ENCODE data around the gene NFYC.

Gene NFYC

GRCh38 chr1:40740997-40741736, 49.7 kb downstream of the NFYC start:
- no peak overlapping the region for H3K27ac ChIP-seq (ENCODE audit: low read length)
- H3K36me3 ChIP-seq (ENCODE audit: insufficient read depth, low read length) = peaks cover 58% of the 10 kb centered on the region
- no peak overlapping the region for H3K4me2 ChIP-seq (ENCODE audit: insufficient read depth, low read length)
- no peak overlapping the region for H3K9ac ChIP-seq (ENCODE audit: low read depth, low read length)
- H3K9me3 ChIP-seq (ENCODE audit: insufficient read depth, low read length, severe bottlenecking) = no peaks in the 10 kb centered on the region
- no peak for TF ChIP-seq EZH2 (IDR thresholded peaks at IDR 0.05; ENCODE audit: borderline replicate concordance, low read depth, low read length, severe bottlenecking)
- TF ChIP-seq CTCF (IDR thresholded peaks at IDR 0.05; ENCODE audit: borderline replicate concordance, extremely low read depth, low read length, poor library complexity, severe bottlenecking) = no peak
- peaks cover 6% of the 10 kb centered on the region; the same call in 1 of the 2 replicates for H4K20me1 ChIP-seq (ENCODE audit: insufficient read depth, low read length)
- DNase-seq = no peak
- H3K27me3 ChIP-seq (ENCODE audit: insufficient read depth, low read length, poor library complexity) = no peaks in the 10 kb centered on the region
- H3K4me1 ChIP-seq (ENCODE audit: insufficient read depth, low read length) = peaks cover 3% of the 10 kb centered on the region; the same call in 1 of the 2 replicates
- H3K79me2 ChIP-seq (ENCODE audit: insufficient read depth, low read length) = peaks cover 35% of the 10 kb centered on the region
- ATAC-seq (ENCODE audit: insufficient read depth, low read depth) = no peak
- no peak overlapping the region for H3K4me3 ChIP-seq (ENCODE audit: low read depth in 1 of 2, low read length in 2 of 2)
- H2AFZ ChIP-seq (ENCODE audit: low read depth, low read length) = no peak overlapping the region

GRCh38 chr1:40742363-40743061, 51.0 kb downstream of the NFYC start:
- ATAC-seq (ENCODE audit: insufficient read depth, low read depth) = no peak
- no peak overlapping the region for H3K4me3 ChIP-seq (ENCODE audit: low read depth in 1 of 2, low read length in 2 of 2)
- DNase-seq = no peak
- H3K4me1 ChIP-seq (ENCODE audit: insufficient read depth, low read length) = peaks cover 3% of the 10 kb centered on the region; the same call in 1 of the 2 replicates
- H3K4me2 ChIP-seq (ENCODE audit: insufficient read depth, low read length) = no peak overlapping the region
- H3K27me3 ChIP-seq (ENCODE audit: insufficient read depth, low read length, poor library complexity) = no peaks in the 10 kb centered on the region
- H3K36me3 ChIP-seq (ENCODE audit: insufficient read depth, low read length) = peaks cover 67% of the 10 kb centered on the region
- H4K20me1 ChIP-seq (ENCODE audit: insufficient read depth, low read length) = peaks cover 3% of the 10 kb centered on the region; the same call in 1 of the 2 replicates
- no peak overlapping the region for H3K9ac ChIP-seq (ENCODE audit: low read depth, low read length)
- no peak overlapping the region for H3K27ac ChIP-seq (ENCODE audit: low read length)
- no peak for TF ChIP-seq EZH2 (IDR thresholded peaks at IDR 0.05; ENCODE audit: borderline replicate concordance, low read depth, low read length, severe bottlenecking)
- TF ChIP-seq CTCF (IDR thresholded peaks at IDR 0.05; ENCODE audit: borderline replicate concordance, extremely low read depth, low read length, poor library complexity, severe bottlenecking) = no peak
- no peak overlapping the region for H2AFZ ChIP-seq (ENCODE audit: low read depth, low read length)
- H3K79me2 ChIP-seq (ENCODE audit: insufficient read depth, low read length) = peaks cover 27% of the 10 kb centered on the region; the same call in 1 of the 2 replicates
- no peaks in the 10 kb centered on the region for H3K9me3 ChIP-seq (ENCODE audit: insufficient read depth, low read length, severe bottlenecking)

- peaks cover 75% of the 10 kb centered on the region for H3K36me3 ChIP-seq (ENCODE audit: insufficient read depth, low read length)
Measured at GRCh38 chr1:40743452-40743851, 51.9 kb downstream of the NFYC start.

More at GRCh38 chr1:40743452-40743851, 51.9 kb downstream of the NFYC start:
- no peaks in the 10 kb centered on the region for H3K9me3 ChIP-seq (ENCODE audit: insufficient read depth, low read length, severe bottlenecking)
- no peak overlapping the region for H2AFZ ChIP-seq (ENCODE audit: low read depth, low read length)
- DNase-seq (no peak), ATAC-seq (ENCODE audit: insufficient read depth, low read depth) (no peak)
- no peak overlapping the region for H3K27ac ChIP-seq (ENCODE audit: low read length)
- TF ChIP-seq CTCF (IDR thresholded peaks at IDR 0.05; ENCODE audit: borderline replicate concordance, extremely low read depth, low read length, poor library complexity, severe bottlenecking) (no peak), EZH2 (IDR thresholded peaks at IDR 0.05; ENCODE audit: borderline replicate concordance, low read depth, low read length, severe bottlenecking) (no peak)
- H3K79me2 ChIP-seq (ENCODE audit: insufficient read depth, low read length) = peaks cover 25% of the 10 kb centered on the region; the same call in 1 of the 2 replicates
- no peak overlapping the region for H3K4me3 ChIP-seq (ENCODE audit: low read depth in 1 of 2, low read length in 2 of 2)
- no peaks in the 10 kb centered on the region for H3K27me3 ChIP-seq (ENCODE audit: insufficient read depth, low read length, poor library complexity)
- peaks cover 3% of the 10 kb centered on the region; the same call in 1 of the 2 replicates for H3K4me1 ChIP-seq (ENCODE audit: insufficient read depth, low read length)
- peaks cover 3% of the 10 kb centered on the region; the same call in 1 of the 2 replicates for H4K20me1 ChIP-seq (ENCODE audit: insufficient read depth, low read length)
- no peak overlapping the region for H3K9ac ChIP-seq (ENCODE audit: low read depth, low read length)
- H3K4me2 ChIP-seq (ENCODE audit: insufficient read depth, low read length) = no peak overlapping the region

Measured in DND-41 (cell line).